GM19023 (cell line): ENCODE results near the gene ACHE.
"Not testable (repeated sequence)": the region's sequence is repeated elsewhere in the genome, so short reads cannot be mapped to it uniquely, and the experiment has no call there.

ENCODE experiments used
- ATAC-seq: cut with Tn5 transposase; IDR thresholded peaks from one replicate; pipeline ENCODE4 v1.9.1; 2021; ENCODE audit warnings: mild to moderate bottlenecking, moderate library complexity; ENCODE audit not compliant: unreplicated experiment

Gene ACHE

GRCh38 chr7:100895701-100895955 is at the start of gene ACHE:
Gene ACHE (minus strand): TSS chr7:100895888. CDS start chr7:100894232, 1,656 bp downstream.
- no peak for ATAC-seq

- ATAC-seq: no peak
These were observed 48.5 kb upstream of the ACHE start for GRCh38 chr7:100944138-100944537.

GRCh38 chr7:100943693-100944092 is 48.0 kb upstream of the ACHE start:
- ATAC-seq: no peak

GRCh38 chr7:100942045-100942774 is 46.5 kb upstream of the ACHE start:
- no peak for ATAC-seq

GRCh38 chr7:100936167-100936566 is 40.5 kb upstream of the ACHE start:
- ATAC-seq: not testable (repeated sequence)

GRCh38 chr7:100935381-100935780 is 39.7 kb upstream of the ACHE start:
- ATAC-seq: not testable (repeated sequence)

GRCh38 chr7:100933734-100934133 is 38.0 kb upstream of the ACHE start:
- no peak for ATAC-seq

GRCh38 chr7:100929808-100930174 is 34.1 kb upstream of the ACHE start:
- ATAC-seq: no peak

GRCh38 chr7:100923616-100924015 is 27.9 kb upstream of the ACHE start:
- not testable (repeated sequence) for ATAC-seq

GRCh38 chr7:100921039-100921438 is 25.4 kb upstream of the ACHE start:
- ATAC-seq: no peak

- not testable (repeated sequence) for ATAC-seq
These were observed 24.2 kb upstream of the ACHE start for GRCh38 chr7:100919779-100920437.

- not testable (repeated sequence) for ATAC-seq
These were observed 23.6 kb upstream of the ACHE start for GRCh38 chr7:100919335-100919734.

- no peak for ATAC-seq
These were observed 19.3 kb upstream of the ACHE start for GRCh38 chr7:100914879-100915447.

- no peak for ATAC-seq
These were observed 18.7 kb upstream of the ACHE start for GRCh38 chr7:100914208-100914878.

GRCh38 chr7:100911484-100911883 is 15.8 kb upstream of the ACHE start:
- ATAC-seq: no peak

GRCh38 chr7:100910443-100910842 is 14.8 kb upstream of the ACHE start:
- ATAC-seq: not testable (repeated sequence)

- ATAC-seq: no peak
These were observed 12.8 kb upstream of the ACHE start for GRCh38 chr7:100908512-100908911.

GRCh38 chr7:100902638-100903037 is 7.0 kb upstream of the ACHE start:
- no peak for ATAC-seq

GRCh38 chr7:100901921-100902332 is 6.2 kb upstream of the ACHE start:
- ATAC-seq: no peak

GRCh38 chr7:100900978-100901377 is 5.3 kb upstream of the ACHE start:
- ATAC-seq: no peak

- ATAC-seq: no peak
These were observed 3.7 kb upstream of the ACHE start for GRCh38 chr7:100899432-100899831.
